Spinal cord (tissue), 10 donors: ENCODE results near the gene TMEM238L. TPM values are rescaled to one million over a fixed set of nuclear protein-coding genes. Genes with fewer than 3 reads are reported as not detected.
"Not testable (repeated sequence)": the region's sequence is repeated elsewhere in the genome, so short reads cannot be mapped to it uniquely, and the experiment has no call there.

Experiments used
- DNase-seq, 6 donors: peaks; one replicate each; pipeline versions ENCODE4 v3.0.0 to v3.0.0-alpha.2; 2013 to 2015; ENCODE audit warnings: low spot score in 6 of 6, low read depth in 4 of 6
- H3K27ac ChIP-seq: one replicate; pipeline ENCODE4 v1.5.1; 2013; ENCODE audit warnings: low read depth, low read length, control low read depth
- H3K27me3 ChIP-seq: one replicate; pipeline ENCODE4 v1.6.1; 2013; ENCODE audit warnings: low read length; ENCODE audit not compliant: control insufficient read depth, insufficient read depth
- H3K36me3 ChIP-seq: one replicate; pipeline ENCODE4 v1.6.1; 2013; ENCODE audit warnings: low read length; ENCODE audit not compliant: control insufficient read depth, insufficient read depth
- H3K4me1 ChIP-seq: one replicate; pipeline ENCODE4 v1.6.1; 2013; ENCODE audit warnings: low read length; ENCODE audit not compliant: control insufficient read depth, insufficient read depth
- H3K4me3 ChIP-seq: one replicate; pipeline ENCODE4 v1.5.1; 2013; ENCODE audit warnings: low read depth, low read length, control low read depth
- H3K9me3 ChIP-seq: one replicate; pipeline ENCODE4 v1.6.1; 2013; ENCODE audit warnings: low read length; ENCODE audit not compliant: control insufficient read depth, insufficient read depth
- WGBS: methylation state at CpG from one replicate; pipeline ENCODE4 v1.1.5; 2013; ENCODE audit warnings: missing lambda C conversion rate; ENCODE audit not compliant: insufficient coverage; 5-methylcytosine and 5-hydroxymethylcytosine counted together
- long read RNA-seq, 4 donors: transcript quantifications; one replicate each; lab custom pipeline, GENCODE V29; 2026
- polyA plus RNA-seq, 2 donors: library from polyadenylated mRNA; unstranded; fragments of 120-200 nt; gene quantifications; one replicate each; pipeline ENCODE4 v1.2.1, GENCODE V29; 2013; ENCODE audit not compliant: insufficient read length in 2 of 2
- total RNA-seq, 2 donors: library from RNA; depleted of rRNA in 1 of 2; stranded (reverse); fragments of 120-200 nt in 1 of 2; fragments of >200 nt in 1 of 2; gene quantifications; one replicate each; pipeline versions ENCODE4 v1.2.3 to v1.2.4, GENCODE V29; 2013 to 2014
- donor health status: healthy.

Gene TMEM238L
- not detected for total RNA-seq
- under 1 TPM in 1 of 2 donors, not detected in 1; 0.30 TPM for polyA plus RNA-seq
- long read RNA-seq, donor 1 = 0 reads
- long read RNA-seq, donor 2, partial matches to known transcripts = 0 of 1 reads
- long read RNA-seq, donor 2, other reads (novel, unspliced or antisense) = 0 of 1 reads
- long read RNA-seq, donor 3 = 0 reads
- long read RNA-seq, donor 4 = 0 reads

DNA sequence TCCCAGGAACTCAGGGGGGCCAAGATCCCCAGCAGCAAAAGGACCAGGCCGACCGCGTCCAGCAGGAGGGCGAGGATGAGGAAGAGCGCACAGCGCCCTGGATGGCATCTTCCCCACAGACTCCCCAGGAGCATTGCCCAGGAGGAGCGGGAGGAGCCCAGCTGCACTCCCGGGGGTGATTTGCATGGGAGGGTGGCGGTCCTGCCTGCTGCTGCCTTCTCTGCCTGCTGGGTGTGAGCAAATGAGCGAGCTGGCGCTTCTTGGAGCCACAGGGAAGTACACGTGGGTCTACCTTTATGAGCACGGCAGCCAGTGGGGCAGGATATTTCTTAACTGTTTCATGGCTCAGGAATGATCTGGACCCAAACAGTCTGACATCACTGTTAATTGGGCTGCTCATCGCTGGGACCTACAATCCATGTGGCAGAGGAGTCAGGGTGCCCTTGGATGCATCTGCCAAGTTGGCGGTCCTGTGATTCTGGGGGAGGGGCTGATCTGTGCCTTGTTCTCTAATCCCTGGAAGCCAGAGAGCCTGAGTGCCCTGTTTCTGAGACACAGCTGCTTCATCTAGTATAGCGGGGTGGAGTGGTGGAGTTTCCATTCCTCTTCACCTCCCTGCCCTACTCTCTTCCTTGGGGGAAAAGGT lies at the start of gene TMEM238L:
Gene TMEM238L, minus strand, starts transcription at position 270 of the 646 bp plus-strand sequence. Its CDS starts 136 bp downstream, at position 134.
- Histone ChIP-seq H3K4me1 (peaks cover 8% of the 10 kb centered on the region), H3K4me3 (no peak within 1 kb of the TSS), H3K9me3 (no peaks in the 10 kb centered on the region), H3K36me3 (no peaks in the 10 kb centered on the region), H3K27ac (no peak within 1 kb of the TSS), H3K27me3 (no peaks in the 10 kb centered on the region)
- 73% methylated on average over 14 of the region's 16 CpGs for WGBS
- DNase-seq = peak in 1 of 6 donors; percentile 20

- H3K4me1 ChIP-seq = peaks cover 29% of the 10 kb centered on the region
- H3K4me3 ChIP-seq, H3K27ac ChIP-seq, H3K27me3 ChIP-seq, DNase-seq, H3K36me3 ChIP-seq, H3K9me3 ChIP-seq: not testable (repeated sequence)
- WGBS = 82% methylated on average over 6 of the region's 6 CpGs
These were observed 42.7 kb upstream of the TMEM238L start for GRCh38 chr17:10846636-10847035.

DNA sequence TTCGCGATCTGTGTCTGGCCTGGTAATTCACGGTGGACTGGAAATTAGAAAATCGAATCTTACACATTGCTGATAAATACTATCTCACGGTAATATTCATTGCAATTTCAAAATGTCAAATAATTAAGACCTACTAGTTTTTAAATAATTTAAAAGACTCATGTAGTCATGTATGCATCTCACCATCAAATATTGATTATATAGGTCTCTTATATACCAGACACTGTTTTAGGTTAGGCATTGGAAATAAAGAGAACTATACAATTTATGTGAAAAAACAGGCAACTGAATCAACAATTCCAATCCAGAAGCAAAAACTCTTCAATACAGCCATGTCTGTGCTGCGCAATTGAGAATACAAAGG lies 41.5 kb upstream of the TMEM238L start:
- Histone ChIP-seq H3K4me3 (peak overlapping the region; percentile 52), H3K36me3 (no peaks in the 10 kb centered on the region), H3K9me3 (peaks cover 2% of the 10 kb centered on the region), H3K27me3 (peaks cover 2% of the 10 kb centered on the region), H3K4me1 (peaks cover 29% of the 10 kb centered on the region), H3K27ac (no peak overlapping the region)
- DNase-seq = no peak
- WGBS = no CpG with 5 or more reads among the region's 6 CpGs

DNA sequence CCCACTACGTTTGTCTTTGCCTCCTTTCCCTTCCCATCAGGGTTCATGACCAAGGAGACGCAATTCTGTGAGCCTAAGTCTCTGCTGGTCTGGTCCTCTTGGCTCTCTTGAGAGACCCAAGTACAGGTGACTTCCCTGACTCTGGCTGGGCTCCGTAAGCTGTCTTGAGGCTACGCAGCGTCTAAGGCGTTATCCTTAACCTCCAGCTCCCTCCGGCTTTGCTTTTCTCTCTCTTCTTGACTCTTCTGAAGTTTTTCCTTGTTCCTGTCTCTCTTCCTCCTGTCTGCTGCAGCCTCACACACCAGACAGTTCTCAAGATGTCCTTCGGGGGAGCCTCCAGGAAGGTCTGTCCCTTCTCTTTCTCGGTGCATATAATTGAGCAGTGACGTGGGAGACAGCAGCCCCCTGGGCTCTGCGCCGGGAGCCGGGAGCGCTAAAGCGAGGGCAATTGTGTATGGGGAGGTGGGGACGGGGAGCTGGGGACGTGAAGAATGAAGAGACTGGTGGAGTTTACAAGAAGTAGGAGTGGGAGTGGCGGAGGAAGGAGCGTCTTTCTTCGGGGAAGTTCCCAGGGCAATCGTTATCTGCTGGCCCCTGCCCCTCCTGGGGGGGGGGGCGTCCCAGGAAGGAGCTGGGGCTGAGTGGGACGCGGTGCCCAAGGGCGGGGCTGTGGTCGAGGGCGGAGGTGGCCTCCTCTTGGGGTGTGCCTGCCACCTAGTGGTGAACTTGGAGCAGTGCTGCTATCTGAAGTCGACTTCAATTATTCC lies 40.9 kb upstream of the TMEM238L start:
- H3K4me1 ChIP-seq = peaks cover 29% of the 10 kb centered on the region
- WGBS = 6% methylated on average over 21 of the region's 28 CpGs
- peak in 3 of 6 donors; percentile 67 to 92 (median 89) for DNase-seq
- peaks cover 2% of the 10 kb centered on the region for H3K9me3 ChIP-seq
- H3K27me3 ChIP-seq = peaks cover 2% of the 10 kb centered on the region
- H3K27ac ChIP-seq = peak overlapping the region; percentile 65
- no peaks in the 10 kb centered on the region for H3K36me3 ChIP-seq
- peak overlapping the region; percentile 52 for H3K4me3 ChIP-seq

DNA sequence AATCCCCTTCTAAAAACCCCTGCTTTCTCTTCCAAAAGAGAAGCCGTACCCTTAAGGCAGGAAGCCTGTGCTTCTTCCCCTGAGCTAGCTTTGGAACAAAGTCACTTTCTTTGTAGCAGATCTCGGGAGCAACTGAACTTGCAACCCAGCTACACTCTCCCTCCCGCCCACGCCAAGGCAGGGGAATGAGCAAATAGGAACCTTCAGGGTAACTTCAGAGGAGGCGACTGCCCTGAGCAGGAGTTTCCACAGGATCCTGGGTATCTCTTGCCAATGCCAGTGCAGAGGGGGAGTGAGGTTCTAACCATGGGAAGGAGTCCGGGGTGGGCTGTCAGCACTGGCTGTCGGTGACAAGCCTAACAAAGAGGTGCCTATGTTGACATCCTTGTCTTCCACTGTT lies 39.9 kb upstream of the TMEM238L start:
- Histone ChIP-seq H3K4me1 (peaks cover 29% of the 10 kb centered on the region), H3K4me3 (no peak overlapping the region), H3K27ac (peak overlapping the region; percentile 65), H3K27me3 (peaks cover 2% of the 10 kb centered on the region), H3K9me3 (peaks cover 2% of the 10 kb centered on the region), H3K36me3 (no peaks in the 10 kb centered on the region)
- DNase-seq = peak in 2 of 6 donors; percentile 31 to 51
- WGBS = 13% methylated on average over 5 of the region's 7 CpGs

- peaks cover under 1% of the 10 kb centered on the region for H3K9me3 ChIP-seq
- H3K27ac ChIP-seq = peak overlapping the region; percentile 25
- peak in 5 of 6 donors; percentile 60 to 93 (median 76) for DNase-seq
- H3K4me3 ChIP-seq = no peak overlapping the region
- H3K27me3 ChIP-seq = peaks cover 2% of the 10 kb centered on the region
- H3K4me1 ChIP-seq = peaks cover 36% of the 10 kb centered on the region
- no peaks in the 10 kb centered on the region for H3K36me3 ChIP-seq
- WGBS = 25% methylated on average over 4 of the region's 4 CpGs
These were observed 38.8 kb upstream of the TMEM238L start for GRCh38 chr17:10842658-10843057.

DNA sequence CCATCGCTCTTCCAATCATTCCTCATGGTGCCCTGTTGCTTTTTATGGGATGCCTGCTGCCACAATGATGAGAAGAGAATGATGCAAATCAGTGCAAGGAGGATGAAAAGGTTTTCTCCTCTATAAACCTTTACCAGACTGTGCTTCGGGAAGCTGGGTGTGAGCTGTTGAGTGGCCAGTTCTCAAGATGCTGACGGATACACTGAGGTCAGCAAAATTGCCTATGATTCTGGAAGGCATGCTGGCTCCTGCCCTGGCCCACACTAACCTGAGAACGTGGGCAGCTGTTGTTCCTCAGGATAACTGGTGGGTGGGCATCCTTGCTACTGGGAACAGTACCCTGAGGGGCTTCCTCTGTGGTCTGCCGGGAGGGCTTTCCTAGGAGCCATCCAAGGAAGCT lies 34.8 kb upstream of the TMEM238L start:
- H3K36me3 ChIP-seq = no peaks in the 10 kb centered on the region
- peaks cover 39% of the 10 kb centered on the region for H3K4me1 ChIP-seq
- H3K4me3 ChIP-seq = no peak overlapping the region
- no peak overlapping the region for H3K27ac ChIP-seq
- no peaks in the 10 kb centered on the region for H3K9me3 ChIP-seq
- WGBS = 87% methylated on average over 4 of the region's 5 CpGs
- H3K27me3 ChIP-seq = no peaks in the 10 kb centered on the region
- DNase-seq = peak in 1 of 6 donors; percentile 11

GRCh38 chr17:10837921-10838320 lies 34.0 kb upstream of the TMEM238L start, which contains the start of gene PIRT:
TSS of gene PIRT (minus strand) at chr17:10838087. CDS start at chr17:10825645, 12,442 bp downstream.
- Histone ChIP-seq H3K27me3 (no peaks in the 10 kb centered on the region), H3K4me3 (peak within 1 kb of the TSS; percentile 37), H3K27ac (peak within 1 kb of the TSS; percentile 80), H3K9me3 (no peaks in the 10 kb centered on the region), H3K36me3 (no peaks in the 10 kb centered on the region), H3K4me1 (peaks cover 31% of the 10 kb centered on the region)
- WGBS = 49% methylated on average over 8 of the region's 8 CpGs
- peak in 2 of 6 donors; percentile 46 to 69 for DNase-seq

- WGBS = 62% methylated on average over 12 of the region's 15 CpGs
- peak overlapping the region; percentile 37 for H3K4me3 ChIP-seq
- DNase-seq = no peak
- no peaks in the 10 kb centered on the region for H3K27me3 ChIP-seq
- H3K27ac ChIP-seq = peak overlapping the region; percentile 80
- no peaks in the 10 kb centered on the region for H3K9me3 ChIP-seq
- H3K36me3 ChIP-seq = no peaks in the 10 kb centered on the region
- peaks cover 25% of the 10 kb centered on the region for H3K4me1 ChIP-seq
These were observed 33.2 kb upstream of the TMEM238L start for GRCh38 chr17:10836966-10837590.
